LHCN-M2 (cell line): ENCODE data around the gene GSDME. TPM values are rescaled to one million over a fixed set of nuclear protein-coding genes. Genes with fewer than 3 reads are reported as not detected.

Source experiments
- DNase-seq: peaks from one replicate; pipeline ENCODE4 v3.0.0-alpha.2; 2012; ENCODE audit warnings: low read depth
- total RNA-seq: library from RNA; depleted of rRNA; stranded (reverse); fragments of >200 nt; gene quantifications from 2 replicates; pipeline ENCODE4 v1.2.3, GENCODE V29; 2014

Gene GSDME
- total RNA-seq, 1 experiment from 2014 or later: 51.6 TPM

DNA sequence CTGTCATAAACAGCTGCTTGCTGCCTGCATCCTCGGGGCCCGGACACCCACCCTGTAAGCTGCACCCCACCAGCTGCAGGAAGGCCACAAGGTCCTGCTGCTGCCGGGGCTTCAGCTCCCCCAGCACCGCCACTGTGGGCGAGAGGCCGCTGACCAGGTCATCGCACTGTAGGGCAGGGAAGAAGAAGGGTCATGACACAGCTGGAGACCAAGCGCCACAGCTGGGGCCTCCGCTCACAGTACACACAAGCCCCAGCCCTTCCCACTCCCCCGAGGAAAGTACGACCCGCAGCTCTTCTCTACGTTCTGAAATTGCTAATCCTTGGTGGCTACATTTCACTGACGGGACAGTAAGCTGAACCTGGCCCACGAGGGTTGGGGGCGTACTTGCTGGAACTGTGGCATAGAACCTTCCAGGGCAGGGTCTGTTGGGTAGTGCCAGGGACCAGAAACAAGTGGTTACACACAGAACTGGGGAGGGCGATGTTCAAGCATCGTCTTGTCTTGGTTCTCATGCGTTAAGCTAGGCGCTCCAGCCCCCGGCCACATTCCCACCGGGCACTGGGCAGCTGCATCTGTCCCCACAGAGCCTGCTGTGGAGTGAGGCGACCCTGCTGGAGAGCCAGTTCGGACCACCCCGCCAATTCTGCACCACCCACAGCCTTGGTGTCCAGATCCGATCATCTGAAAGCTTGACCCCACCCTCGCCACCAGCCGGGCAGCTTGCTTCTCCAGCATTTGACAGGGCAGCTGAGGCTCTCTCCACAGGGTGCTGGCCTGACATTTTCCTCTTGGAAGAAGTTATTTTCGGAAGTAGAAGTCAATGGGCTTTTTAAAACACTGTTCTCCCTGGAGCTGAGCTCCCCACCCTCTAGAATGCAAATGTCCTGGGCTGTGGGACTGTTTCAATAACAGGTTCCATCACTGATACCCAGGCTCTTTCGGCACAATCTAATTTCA lies 50.8 kb downstream of the GSDME start:
- DNase-seq: no peak

DNA sequence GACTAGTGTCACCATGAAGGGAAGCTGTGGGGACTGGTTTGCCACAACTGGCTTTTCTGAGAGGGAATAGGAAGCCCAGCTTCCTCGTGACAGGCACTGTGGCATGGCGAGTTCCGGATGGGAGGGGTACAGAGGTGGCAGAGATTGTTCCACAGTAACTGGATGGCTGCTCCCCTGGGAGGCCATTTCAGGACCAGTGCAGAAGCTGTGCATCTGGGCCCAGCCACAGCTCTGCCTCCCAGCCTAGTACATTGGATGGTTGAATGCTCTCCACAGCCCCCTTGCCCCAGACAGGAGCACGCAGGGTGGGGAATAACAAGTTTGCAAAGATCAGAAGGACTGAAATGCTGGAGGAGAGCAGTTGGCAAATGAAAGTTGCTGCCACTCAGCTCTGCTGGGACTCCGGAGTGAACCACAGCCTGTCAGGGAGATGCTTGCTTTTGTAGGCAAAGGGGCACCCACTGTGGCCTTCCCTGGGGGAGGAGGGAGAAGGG lies 51.8 kb downstream of the GSDME start:
- no peak for DNase-seq

DNA sequence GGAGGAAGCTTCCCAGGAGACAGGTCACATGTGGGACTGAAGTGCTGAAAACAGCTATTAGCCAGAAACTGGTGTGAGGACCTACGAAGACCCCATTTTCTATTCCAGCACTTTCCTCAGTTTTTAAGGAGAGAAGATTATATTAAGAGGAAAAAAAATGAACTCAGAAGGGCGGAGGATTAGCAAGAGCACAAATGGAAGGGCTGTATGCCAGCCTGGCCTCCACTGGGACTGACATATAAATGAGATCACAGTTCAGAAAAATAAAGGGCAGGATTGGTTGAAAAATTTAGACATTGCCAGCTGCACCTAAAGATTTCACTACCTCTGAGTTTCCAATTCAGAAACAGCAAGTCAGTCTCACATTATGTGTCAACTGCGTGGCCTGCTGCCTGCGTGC lies 53.0 kb downstream of the GSDME start:
- DNase-seq: no peak

DNA sequence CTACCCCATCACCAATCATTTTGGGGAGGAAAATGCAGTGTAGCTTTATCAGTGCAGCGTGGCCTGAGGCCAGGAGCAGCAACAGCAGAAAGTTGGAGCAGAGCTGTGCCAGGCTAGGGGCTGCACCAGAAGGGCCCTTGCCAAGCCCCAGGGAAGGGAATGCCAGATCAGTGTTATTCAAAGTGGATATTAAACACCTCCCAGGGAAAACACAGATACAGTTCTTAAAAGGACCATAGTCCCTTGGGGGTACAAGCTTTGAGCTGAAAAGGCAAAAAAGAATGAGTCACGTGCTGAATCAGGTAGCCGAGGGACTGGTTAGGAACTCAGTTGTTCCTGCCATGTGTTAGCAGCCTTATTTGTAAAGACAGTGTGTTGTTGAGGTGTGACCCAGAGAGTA lies 54.0 kb downstream of the GSDME start:
- DNase-seq: peak; percentile 78

DNA sequence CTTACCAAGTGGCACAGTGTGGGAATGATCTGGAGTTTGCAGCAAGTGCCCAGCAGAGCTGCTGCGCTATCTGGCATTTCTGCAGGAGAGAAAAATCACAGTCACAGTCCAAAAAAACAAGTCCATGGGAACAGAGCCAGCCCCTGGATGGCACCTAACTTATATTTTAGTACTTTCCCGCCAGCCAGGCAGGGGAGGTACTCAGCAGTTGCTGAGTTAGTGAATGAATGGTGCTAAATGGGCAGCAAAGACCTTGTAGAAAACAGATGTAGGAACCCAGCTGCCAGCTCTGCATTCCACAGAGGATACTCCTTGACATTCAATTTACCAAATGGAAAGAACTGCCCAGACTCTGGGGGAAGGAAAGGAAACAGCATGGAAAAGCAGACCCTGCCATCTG lies 54.5 kb downstream of the GSDME start:
- peak; percentile 69 for DNase-seq

DNA sequence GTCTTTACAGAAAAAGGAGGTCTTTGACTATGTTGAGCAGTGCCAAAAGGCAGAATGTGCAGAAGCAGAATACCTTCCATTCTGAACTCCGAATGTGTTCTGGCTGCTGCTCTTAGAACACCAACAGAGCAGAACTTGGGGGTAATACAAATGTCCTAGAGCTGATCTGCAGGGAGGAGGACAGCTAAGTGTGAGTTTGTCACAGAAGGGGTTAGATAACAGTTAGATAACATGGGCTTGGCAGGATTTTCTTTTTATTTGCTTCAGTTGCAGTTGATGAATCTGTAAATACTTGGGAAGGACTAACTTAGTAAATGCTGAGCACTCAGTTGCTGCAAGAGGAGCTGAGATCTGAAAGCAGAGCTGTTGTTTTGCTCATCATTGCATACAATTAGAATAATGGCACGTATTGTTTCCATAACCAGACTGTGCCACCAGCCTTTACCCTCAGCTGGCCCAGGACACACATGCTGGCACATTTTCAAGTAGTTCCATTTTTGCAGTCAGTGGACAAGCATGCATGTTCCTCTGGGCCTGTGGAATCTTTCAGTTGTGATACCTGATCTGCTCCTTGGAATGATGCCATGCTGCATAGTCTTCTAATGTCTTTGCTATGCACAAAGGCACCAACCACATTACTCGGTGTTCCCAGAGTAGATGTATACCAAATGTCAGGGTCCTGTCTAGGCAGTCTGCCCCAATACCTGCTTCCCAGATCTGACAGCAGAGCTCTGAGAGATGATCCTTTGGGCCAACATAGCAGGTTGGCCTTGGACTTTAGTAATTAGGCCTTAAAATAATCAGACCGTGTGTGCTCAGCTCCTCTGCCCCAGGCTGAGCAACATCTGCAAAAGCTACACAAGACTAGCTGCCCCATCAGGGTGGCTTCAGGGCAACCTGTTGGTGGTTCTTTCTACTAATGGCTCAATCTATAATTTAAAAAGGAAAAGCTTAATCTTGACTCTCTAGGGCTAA lies 55.7 kb downstream of the GSDME start:
- DNase-seq: peak; percentile 97

DNA sequence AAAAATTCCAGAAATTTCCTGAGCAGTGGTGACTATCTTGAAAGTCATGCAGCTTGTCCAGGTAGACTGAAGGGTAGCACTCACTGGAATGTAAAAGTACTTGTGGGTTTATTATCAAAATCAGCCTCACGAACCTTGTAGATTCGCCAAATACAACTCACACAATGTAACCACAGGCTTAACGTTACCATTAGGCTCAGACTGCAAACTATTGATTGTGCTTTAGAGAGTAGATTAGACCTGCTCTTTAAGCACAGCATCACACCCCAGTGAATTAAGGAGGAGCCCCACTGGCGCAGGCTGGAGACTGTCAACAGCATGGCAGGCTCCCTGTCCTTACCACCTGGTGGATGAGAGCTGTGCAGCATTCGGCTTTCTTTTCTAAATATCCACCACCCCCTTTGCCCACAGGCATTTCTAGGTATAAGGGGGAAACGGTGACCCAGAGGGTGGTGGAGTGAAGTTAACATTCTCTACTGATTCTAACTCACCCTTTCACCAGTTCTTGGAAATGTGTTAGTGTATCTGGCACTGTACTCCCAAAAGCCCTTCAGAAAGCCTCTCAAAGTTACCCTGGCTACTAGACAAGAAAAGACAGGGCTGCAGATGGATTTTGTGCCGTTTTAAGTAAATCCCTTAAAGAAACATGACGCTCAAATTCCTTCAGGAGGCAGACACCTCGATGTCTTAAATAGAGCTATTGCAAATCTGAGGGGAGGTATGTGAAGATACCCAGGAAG lies 56.6 kb downstream of the GSDME start:
- no peak for DNase-seq

DNA sequence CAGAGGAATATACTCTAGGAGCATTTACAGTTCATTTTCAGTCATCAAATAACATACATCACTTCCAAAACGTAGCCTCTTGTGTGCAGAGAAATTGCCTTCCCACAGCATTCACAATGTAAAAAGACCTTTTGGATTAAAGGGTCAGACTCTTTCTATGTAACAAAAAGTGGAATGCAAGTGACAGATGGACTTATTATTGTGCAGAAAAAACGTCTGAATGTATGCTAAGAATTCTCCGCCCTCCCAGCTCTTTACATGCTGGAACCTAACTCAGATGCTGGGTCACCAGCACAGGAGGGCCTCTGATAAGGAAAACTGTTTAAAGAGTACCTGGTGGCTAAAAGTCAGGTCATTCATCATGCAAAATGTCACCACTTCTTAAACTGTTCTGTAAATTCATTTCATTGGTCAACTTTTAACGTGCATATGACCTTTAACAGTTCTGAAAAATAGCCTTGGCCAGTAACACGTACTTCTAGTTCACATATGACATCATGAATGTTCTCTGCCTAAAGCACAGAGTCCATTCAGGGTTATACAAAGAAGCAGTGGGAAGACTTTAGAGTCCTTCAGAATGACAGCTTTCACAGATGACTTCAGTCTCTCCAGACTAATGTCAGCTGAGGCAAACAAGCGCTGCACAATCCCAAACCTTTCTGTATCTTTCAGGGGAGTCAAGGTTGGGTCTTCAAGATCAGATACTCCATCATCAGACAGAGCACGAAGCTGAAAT lies 58.6 kb downstream of the GSDME start:
- DNase-seq: no peak

DNA sequence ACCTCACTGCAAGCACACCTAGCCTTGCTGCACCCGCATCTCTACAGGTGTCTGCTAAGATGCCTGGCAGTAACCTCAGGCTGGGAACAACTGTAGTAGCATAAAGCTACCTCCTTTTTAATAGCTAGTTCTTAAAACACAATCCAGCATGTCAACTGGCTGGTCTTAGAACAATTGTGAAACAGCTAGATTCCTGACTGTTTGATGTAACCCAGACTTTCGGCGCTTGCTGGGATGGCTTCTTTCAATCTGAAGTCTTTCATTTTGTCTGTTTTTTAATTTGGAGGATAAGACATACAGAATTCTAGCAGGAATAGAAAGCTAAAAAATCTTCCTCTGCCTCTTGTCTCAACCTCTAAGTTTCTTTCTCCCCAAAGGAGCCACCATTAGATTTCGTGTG lies 59.8 kb downstream of the GSDME start:
- DNase-seq: no peak

DNA sequence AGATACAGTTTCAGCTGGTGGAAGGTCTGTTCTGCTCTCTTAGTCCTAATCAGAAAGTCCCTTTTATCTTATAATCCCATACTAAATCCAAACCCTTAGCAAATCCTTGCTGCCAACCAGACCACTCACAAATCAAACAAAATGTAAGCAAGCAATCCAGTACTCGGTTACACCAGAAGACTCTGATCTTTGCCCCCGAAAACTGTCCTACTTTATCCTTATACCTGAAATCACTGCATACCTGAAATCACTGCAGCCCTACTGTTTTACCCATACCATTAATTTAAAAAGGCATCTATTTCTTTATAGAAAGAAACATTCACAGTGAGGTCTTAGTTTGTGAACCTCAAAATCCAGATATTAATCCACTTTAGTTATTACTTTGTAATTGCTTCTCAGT lies 64.7 kb downstream of the GSDME start:
- DNase-seq: no peak

DNA sequence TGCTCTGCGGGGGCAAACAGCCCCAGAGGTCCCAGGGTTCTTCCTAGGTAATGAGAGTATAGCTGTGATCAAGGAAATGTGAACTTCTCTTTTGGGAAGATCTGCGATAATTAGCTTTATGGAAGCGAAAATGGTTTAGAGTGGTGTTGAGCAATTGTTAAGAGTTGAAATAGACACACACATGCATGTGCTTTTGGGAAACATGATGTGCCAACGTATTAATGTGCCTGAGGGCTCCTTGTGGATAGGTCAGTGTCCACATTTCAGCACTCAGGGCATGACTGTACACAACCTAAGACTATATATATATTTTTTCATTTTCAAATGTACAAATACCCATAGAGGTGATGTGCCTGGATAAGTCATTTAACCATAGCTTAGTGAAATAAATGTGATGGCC lies 67.0 kb downstream of the GSDME start:
- no peak for DNase-seq

DNA sequence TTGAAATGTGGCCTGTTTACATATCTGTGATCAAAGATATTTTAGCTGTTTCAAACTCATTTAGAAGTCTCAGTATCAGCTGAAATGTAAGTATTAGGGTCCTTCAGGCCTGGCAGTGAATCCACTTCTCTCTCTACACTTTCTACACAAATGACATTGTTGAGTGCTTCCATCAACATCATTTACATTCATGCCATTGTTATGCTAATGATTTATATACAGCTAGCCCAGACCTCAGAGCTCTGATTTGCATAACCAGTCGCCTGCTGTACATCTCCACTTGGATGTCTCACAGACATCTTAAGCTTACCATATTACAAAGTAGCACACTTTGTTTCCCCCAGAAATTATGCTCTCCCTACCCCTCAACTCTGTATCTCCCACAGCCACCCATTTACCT lies 71.6 kb downstream of the GSDME start:
- DNase-seq: no peak

DNA sequence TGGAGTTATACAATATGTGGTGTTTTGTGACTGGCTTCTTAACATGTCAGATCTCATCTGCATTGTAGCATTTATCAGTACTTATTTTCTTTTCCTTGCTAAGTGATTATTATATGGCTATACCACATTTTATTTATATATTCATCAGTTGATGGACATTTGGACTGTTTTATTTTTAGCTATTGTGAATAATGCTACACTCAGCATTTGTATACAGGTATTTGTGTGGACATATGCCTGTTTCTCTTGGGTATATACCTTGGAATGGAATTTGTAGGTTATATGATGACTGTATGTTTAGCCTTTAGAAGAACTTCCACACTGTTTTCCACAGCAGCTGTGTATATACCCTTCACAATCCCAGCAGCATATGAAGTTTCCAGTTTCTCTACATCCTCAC lies 86.5 kb downstream of the GSDME start:
- DNase-seq: no peak

DNA sequence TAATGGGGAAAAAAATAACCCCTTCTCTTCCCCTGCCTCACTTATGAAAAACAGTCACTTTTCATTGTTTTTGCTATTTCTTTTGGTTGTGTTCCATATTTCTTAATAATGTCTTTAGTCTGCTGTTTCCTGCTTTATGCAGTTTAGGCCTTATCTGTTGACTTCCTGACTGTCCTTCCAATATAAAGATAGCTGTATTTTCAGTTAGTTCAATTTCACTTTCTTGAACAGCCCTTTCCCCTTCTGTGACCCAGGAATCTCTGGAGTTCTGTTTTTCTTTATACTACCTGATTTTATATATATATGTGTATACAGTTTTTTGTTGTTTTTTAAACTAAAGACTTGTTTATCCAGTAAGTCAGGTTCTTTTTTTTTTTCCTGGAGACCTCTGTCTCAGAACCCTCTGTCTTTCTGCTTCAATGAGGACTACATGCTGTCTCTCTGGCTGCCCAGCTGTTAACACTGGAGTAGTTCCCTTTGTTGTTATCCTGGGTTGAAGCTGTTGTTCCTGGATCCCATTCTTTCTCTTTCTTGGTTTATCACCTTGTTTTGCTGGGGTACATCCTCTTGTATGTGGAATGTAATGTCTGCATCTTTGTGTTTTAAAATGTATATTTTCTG lies 87.2 kb downstream of the GSDME start:
- peak; percentile 34 for DNase-seq

DNA sequence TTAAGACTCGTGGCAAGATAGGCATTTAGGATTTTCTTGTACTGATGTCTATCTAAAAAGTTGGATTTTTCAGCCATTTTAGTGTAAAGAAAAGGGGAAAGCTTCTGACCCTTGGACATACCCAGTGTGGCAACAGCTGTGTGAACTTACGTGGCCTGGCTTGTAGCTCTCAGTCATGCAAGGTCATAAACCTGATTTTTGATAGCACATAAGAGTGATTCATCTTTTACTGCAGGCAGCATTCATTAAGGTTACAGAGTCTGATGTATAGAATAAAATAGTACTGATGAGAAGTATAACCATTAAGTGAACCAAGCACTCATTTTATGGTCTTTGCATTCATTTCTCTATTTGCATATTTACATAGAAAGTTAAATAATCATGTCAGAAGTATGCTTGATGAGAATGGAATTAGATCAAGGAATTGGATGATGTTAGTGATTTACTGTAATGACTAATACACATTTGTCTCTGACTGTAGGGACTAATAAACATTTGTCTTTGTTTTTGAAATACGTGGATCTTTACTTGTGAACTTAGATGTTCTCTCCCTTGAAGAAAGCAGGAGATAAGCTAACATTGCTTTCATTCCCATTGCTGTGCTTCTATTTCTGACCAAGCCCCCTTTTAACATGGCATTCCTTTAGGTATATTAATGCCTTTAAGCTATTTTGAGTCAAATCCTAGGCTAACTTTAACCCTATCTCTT lies 88.2 kb downstream of the GSDME start:
- peak; percentile 87 for DNase-seq

DNA sequence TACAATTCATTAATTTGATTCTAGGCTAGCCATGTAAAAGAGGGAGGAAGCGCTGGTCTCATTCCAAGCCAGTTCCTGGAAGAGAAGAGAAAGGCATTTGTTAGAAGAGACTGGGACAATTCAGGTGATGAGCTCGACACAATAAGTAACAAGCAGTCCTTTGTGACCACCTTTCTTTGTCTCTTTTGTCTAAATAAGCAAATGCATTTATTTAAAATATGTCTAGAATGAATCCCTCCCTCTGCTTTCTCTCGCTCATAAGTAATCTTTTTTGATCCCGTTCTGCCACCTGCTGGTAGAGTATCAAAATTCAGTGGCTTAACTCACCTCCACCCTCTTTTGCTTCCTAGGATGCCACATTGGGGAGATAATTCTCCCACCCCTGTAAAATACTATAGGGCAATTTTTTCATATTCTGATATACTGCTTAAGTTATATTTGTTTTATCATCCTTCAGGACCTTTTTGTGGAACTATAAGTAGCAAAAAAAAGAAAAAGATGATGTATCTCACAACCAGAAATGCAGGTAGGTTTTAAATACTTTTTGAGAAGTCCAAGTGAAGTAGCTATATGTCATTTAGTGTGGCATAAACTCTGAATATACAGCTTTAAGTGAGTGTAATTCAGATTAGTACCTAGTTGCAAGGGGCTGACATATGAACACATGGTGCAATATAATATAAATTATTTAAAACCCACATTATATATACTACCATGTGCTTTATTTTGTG lies 91.5 kb downstream of the GSDME start:
- DNase-seq: peak; percentile 62

DNA sequence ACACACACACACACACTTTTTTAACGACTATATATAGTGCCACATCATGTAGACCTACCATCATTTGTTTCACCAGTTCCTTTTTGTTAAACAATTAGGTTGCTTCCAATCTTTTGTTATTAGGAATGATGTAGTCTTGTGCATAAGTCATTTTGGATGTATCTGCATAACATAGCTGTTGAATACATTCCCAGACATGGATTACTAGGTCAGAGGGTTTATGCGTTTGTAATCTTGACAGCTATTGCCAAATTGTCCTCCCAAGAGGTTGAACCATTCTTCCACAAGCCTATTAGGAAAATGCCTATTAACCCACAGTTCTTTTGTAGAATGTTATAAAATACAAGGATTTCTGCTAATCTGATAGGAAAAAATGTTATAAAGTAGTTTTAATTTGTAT lies 96.7 kb downstream of the GSDME start:
- no peak for DNase-seq

DNA sequence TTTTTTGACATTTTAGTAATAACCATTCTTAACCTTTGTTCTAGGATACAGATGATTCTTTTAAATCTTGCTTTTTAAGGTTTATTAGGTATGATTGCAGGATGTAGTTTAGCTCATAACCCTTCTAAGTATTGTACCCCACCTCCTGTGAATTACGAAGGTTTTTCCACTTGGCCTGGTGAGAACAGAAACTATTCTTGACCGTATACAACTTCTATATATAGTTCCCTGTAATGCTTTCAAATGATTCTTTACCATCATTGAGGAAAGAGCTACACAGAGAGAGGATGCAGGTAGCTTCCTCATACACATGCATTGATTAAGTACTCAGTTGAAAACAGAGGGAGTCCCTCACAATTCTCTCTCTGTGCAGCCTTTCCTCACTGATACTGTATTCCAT lies 97.8 kb downstream of the GSDME start:
- DNase-seq: no peak

DNA sequence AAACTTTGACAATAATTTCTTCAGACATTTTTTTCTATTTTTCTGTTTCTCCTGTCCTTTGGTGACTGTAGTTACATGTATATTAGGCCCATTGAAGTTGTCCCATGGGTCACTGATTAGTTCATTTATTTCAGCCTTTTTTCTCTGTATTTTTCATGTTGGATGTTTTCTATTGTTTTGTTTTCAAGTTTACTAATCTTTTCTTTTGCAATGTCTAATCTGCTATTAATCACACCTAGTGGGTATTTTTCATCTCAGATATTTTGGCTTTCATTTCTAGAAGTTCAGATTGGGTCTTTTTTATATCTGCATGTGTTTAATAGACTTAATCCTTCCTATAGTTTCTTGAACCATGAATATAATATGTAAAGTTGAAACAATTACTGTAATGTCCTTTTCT lies 99.3 kb downstream of the GSDME start:
- no peak for DNase-seq
